GM18498 (cell line): ENCODE measurements around the gene USP12.
"Not testable (repeated sequence)": the region's sequence is repeated elsewhere in the genome, so short reads cannot be mapped to it uniquely, and the experiment has no call there.

Experiments
- ATAC-seq: cut with Tn5 transposase; IDR thresholded peaks from one replicate; pipeline ENCODE4 v1.9.1; 2021; ENCODE audit warnings: mild to moderate bottlenecking, moderate library complexity; ENCODE audit not compliant: unreplicated experiment

The USP12 gene

DNA sequence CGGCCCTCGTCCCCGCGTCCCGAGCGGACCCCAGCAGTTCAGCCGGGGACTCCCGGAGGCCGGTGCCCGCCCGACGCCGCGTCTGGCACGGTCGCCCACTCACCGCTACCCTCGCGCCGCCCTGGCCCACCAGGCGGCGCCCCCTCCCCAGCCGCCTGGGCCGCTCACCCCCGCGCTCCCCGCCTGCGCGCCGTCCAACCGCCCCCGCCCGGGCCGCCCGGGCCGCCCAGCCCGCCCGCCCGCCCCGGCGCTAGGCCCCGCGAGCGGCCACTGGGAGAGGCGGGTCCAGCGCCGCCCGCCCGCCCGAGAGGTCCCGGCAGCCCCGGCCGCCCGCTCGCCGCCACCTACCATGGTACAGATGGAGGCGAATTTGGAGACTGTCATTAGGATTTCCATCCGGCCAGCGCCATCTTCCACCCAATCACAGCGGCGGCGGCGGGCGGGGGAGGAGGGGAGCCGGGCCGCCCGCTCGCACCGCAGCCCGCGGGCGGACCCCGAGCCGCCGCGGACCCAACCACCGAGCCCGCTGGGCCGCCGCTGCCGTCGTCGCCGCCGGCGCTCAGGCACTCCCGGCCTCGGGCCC, at the start of gene USP12:
Gene USP12, minus strand, starts transcription at position 568 of the 583 bp plus-strand sequence. Its CDS starts 172 bp downstream, at position 396.
- ATAC-seq, result peak; percentile 30

DNA sequence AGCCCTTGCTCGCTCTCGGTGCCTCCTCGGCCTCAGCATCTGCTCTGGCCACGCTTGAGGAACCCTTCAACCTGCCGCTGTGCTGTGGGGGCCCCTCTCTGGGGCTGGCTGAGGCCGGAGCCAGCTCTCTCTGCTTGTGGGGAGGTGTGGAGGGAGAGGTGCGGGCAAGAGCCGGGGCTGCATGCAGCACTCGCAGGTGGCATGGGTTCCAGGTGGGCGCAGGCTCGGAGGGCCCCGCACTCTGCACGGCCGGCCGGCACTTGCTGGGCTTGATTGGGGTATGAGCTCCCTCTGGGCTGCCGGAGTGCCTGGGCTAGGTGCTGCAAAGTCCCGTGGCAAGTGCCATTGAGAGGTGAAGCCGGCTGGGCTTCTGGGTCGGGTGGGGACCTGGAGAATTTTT, 48.0 kb upstream of the USP12 start:
- no peak for ATAC-seq

DNA sequence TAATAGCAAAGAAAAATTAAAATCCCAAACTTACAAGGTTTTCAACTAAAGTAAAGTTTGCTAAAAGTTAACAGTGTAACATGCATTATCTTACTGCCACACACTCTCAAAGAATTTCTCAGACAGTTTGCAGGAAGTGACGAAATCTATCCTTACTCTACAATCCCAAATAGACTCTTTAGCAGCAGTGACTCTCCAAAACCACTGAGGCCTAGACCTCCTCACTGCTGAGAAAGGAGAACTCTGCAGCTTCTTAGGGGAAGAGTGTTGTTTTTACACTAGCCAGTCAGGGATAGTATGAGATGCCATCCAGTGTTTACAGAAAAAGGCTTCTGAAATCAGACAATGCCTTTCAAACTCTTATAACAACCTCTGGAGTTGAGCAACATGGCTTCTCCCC, 47.2 kb upstream of the USP12 start:
- ATAC-seq, result not testable (repeated sequence)

GRCh38 chr13:27217791-27218190, 46.2 kb upstream of the USP12 start:
- not testable (repeated sequence) for ATAC-seq

DNA sequence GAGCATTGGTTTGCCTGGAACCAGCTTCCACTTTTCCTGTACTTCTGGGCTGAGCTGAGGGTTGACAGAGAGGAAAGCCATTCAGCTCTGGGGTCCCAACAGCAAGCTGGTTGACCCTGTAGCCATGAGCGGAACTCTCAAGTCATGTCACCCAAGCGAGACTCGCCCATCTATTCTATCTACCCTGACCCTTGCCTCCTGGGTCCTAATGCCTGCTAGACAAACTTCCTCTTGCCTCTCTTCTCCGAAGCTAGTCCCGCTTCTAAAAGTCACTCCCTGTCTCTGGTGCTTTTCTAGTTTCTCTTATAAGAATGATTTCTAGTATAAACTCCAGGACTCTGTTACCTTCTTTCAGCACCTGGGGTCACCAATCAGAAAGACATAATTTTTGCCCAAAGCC, 41.8 kb upstream of the USP12 start:
- ATAC-seq, result not testable (repeated sequence)

GRCh38 chr13:27211771-27212364, 40.3 kb upstream of the USP12 start:
- no peak for ATAC-seq

GRCh38 chr13:27211271-27211670, 39.7 kb upstream of the USP12 start:
- no peak for ATAC-seq

- no peak for ATAC-seq
Measured at GRCh38 chr13:27208514-27208913, 36.9 kb upstream of the USP12 start.

GRCh38 chr13:27203854-27204253, 32.2 kb upstream of the USP12 start:
- no peak for ATAC-seq

GRCh38 chr13:27203186-27203585, 31.6 kb upstream of the USP12 start:
- no peak for ATAC-seq

GRCh38 chr13:27201661-27202060, 30.1 kb upstream of the USP12 start:
- ATAC-seq, result no peak

DNA sequence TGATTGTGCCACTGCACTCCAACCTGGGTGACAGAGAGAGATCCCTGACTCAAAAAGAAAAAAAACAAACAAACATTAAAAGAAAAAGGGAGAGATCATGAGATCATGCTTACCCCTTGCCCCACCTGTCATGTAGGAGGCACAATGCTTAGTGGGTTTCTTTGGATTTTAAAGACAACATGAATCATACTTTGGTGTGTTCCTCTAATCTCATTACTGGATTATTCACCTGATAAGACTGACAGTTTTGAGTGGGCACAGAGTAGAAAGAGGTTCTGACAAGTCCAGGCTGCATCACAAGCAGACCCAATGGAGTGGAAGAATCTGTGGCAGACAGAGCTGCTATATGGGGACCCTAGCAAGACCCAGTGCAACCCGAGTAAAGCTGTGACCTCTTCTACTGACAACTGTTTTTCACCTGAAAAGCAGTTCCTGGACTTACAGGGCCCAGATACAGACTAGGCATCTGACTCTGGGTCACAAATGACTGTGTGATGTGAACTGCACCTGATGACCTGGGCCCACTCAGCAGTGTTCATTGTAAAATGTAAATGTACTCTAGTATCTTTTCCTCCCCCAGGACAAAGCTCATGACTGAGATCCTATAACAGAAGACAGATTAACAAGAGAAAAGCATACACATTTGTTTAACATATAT, 28.9 kb upstream of the USP12 start:
- ATAC-seq, result no peak

- ATAC-seq, result no peak
Measured at GRCh38 chr13:27199696-27200095, 28.1 kb upstream of the USP12 start.

- ATAC-seq, result no peak
Measured at GRCh38 chr13:27199211-27199610, 27.6 kb upstream of the USP12 start.

- ATAC-seq, result no peak
Measured at GRCh38 chr13:27194895-27195764, 23.5 kb upstream of the USP12 start.

GRCh38 chr13:27194209-27194608, 22.6 kb upstream of the USP12 start:
- no peak for ATAC-seq

DNA sequence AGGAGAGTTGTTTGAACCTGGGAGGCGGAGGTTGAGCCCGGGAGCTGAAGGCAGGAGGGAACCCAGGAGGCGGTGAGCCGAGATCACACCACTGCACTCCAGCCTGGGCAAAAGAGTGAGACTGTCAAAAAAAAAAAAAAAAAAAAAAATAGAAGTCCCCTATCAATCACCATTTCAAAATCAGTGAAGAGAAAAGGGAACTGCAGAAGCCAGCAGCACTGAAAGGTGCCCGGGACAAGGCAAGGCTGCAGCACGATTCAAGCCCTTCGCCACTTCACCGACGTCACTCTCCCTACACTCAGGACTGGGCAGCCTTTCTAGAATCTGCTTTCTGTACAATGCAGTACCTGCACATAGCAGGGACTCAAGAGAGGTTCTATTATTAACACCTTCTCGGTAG, 21.9 kb upstream of the USP12 start:
- no peak for ATAC-seq

DNA sequence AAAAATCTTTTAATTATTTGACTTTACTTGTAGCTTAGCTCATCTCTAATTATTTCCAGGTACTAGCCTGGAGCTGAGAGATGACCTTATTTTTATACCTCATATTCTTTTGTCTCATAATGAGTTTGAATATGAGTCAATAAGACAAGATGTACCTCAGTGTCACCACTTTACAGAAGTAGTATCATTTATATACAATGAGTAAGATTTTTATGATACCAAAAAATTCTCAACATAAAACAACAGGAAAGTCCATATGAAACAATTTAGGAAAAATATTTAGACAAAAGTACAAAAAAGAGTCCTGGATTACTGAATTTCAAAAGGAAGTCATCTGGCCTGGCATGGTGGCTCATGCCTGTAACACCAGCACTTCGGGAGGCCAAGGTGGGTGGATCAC, 21.4 kb upstream of the USP12 start:
- ATAC-seq, result no peak

DNA sequence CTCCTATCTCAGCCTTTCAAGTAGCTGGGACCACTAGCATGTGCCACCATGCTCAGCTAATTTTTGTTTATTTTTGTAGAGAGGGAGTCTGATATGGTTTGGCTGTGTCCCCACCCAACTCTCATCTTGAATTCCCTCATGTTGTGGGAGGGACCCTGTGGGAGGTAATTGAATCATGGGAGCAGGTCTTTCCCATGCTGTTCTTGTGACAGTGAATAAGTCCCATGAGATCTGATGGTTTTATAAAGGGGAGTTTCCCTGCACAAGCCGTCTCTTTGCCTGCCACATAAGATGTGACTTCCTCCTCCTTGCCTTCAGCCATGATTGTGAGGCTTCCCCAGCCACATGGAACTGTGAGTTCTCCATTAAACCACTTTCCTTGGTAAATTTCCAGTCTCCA, 20.8 kb upstream of the USP12 start:
- ATAC-seq, result not testable (repeated sequence)

- no peak for ATAC-seq
Measured at GRCh38 chr13:27189192-27189591, 17.6 kb upstream of the USP12 start.

- ATAC-seq, result no peak
Measured at GRCh38 chr13:27188239-27188638, 16.6 kb upstream of the USP12 start.
